Stimulated activated naive CD8-positive, alpha-beta T cell treated with anti-CD3 and anti-CD28 coated beads, Interleukin-15, amount 100 ng/mL, for 72 hours (primary cell): ENCODE measurements around the gene SYCE3.

Source experiments
- ATAC-seq: fragments of 150-1000 bp; cut with Tn5 transposase; 2 replicates; pipeline ENCODE4 v1.10.0; 2021; ENCODE audit warnings: mild to moderate bottlenecking, moderate library complexity
- DNase-seq, 2 donors: peaks; one replicate each; pipeline ENCODE4 v3.0.0; 2021 to 2022
- H3K27ac Mint-ChIP-seq, 2 donors: one replicate each; pipeline ENCODE4 v1.8.0; 2022; ENCODE audit warnings: mild to moderate bottlenecking in 2 of 2, mixed read lengths in 2 of 2, moderate library complexity in 2 of 2
- H3K27me3 Mint-ChIP-seq: one replicate; pipeline ENCODE4 v1.8.0; 2022; ENCODE audit warnings: mixed read lengths
- H3K4me1 Mint-ChIP-seq: one replicate; pipeline ENCODE4 v1.8.0; 2022; ENCODE audit warnings: mild to moderate bottlenecking, mixed read lengths
- H3K4me3 Mint-ChIP-seq, 2 donors: one replicate each; pipeline ENCODE4 v1.8.0; 2022; ENCODE audit warnings: mild to moderate bottlenecking in 2 of 2, mixed read lengths in 2 of 2, moderate library complexity in 1 of 2
- H3K9me3 Mint-ChIP-seq, 2 donors: one replicate each; pipeline ENCODE4 v1.8.0; 2022; ENCODE audit warnings: mixed read lengths in 2 of 2

Gene SYCE3

DNA sequence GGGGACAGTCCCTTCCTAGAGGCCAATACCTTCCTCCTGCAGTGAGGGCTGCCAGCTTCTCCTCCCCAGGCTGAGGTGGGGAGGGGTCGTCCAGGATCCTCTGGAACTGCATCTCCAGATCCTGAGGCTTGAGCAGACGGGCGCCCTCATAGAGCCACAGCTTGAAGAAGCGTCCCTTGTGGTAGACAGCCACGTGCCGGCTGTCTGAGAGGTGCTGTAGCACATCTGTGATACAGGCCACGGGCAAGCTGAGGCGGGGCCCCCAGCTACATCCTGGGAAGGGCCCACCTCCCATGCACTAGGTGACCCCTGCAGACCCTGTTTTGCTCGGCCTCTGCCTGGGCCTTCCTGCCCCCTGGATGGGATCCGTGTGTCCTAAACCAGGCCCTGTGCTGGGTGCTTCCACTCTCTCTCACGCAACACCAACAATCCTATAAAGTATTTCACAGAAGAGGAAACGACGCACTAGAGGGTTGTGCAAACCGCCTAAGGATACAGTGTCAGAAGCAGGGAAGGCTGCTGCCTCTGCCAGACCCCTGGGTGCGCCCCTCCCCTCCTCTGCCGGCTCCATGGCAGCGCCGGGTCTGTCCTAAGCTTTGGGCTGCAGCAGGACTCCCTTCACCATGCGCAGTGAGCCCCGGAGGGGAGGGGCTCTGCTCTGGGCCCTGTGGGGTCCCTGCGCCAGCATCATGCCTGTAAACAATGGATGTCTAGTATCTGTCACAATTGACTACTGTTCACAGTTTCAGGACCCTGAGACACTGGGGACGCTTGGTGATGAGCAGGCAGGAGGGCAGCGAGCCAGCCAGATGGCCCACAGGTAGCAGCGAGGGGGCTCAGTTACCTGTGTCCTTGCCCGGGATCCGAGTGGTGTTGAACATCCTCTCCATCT is 11.0 kb upstream of the SYCE3 start:
- peaks cover 10% of the 10 kb centered on the region for H3K4me1 Mint-ChIP-seq
- no peak overlapping the region for H3K4me3 Mint-ChIP-seq
- H3K9me3 Mint-ChIP-seq: no peaks in the 10 kb centered on the region

DNA sequence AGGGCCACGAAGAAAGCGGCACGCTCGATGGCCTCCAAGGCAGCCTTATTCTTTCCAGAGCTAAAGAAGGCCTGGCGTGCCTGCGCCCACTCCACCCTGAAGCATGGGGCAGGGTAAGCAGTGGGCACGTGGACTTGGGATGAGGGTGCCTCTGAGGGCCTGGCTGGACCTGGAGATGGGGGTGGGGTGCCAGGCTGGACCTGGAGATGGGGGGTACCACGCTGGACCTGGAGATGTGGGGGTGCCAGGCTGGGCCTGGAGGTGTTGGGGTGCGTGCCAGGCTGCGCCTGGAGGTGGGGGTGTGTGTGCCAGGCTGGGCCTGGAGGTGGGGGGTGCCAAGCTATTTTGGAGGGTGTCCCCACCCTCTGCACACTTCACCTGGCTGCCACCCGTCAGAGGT is 10.2 kb upstream of the SYCE3 start:
- ATAC-seq (peak; percentile 31), DNase-seq (no peak)
- H3K4me3 Mint-ChIP-seq: no peak overlapping the region
- H3K27me3 Mint-ChIP-seq: no peaks in the 10 kb centered on the region
- peaks cover 7% of the 10 kb centered on the region for H3K4me1 Mint-ChIP-seq
- H3K27ac Mint-ChIP-seq: peak overlapping the region in 1 of 2 donors; percentile 42
- no peaks in the 10 kb centered on the region for H3K9me3 Mint-ChIP-seq

More for the DNA sequence above, 11.0 kb upstream of the SYCE3 start:
- ATAC-seq (no peak), DNase-seq (no peak)
- Mint-ChIP-seq H3K27ac (peak overlapping the region in 1 of 2 donors; percentile 69), H3K27me3 (no peaks in the 10 kb centered on the region)

DNA sequence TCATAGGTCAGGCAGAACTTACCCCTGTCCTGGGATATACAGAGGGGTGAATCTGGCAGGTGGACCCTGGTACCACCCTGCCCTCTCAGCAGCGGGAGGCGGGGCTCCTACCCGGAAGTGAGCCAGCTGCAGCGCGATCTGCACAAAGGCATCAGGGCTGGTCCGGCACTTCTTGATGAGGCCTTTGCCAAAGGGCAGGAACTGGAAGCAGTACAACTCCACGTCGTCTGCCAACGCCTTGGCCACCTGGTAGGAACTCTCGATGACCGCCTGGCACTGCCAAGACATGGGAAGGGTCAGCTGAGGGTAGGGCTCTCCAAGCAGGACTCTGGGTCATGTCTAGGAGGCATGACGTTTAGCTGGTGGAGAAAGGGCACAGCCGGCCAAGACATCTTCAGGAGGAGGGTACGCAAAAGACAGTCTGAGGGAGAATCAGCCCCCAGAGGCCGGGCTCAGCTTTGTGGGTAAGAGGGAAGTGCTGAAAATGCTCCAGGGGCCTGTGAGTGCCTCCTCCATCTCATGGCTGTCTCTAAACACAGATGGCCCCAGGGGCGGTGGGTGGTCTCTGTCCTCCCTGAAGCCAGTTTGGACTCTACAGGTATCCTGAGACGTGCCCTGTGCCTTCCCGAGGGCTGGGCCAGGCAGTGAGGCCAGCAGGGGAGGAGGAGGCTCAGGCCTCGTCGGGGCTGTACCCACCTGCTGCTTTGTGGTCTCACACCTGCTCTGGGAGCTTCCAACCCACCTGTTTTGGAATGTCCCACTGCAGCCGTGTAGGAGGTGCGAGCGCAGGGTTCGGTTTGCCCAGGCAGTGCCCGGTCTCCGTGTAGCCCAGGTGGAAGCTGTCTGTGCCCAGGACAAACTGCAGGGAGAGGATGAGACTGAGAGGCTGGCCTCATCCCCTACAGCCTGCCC is 8.8 kb upstream of the SYCE3 start:
- Mint-ChIP-seq H3K27me3 (no peaks in the 10 kb centered on the region), H3K27ac (peak overlapping the region in 1 of 2 donors; percentile 31), H3K4me1 (no peaks in the 10 kb centered on the region), H3K4me3 (no peak overlapping the region), H3K9me3 (no peaks in the 10 kb centered on the region)
- no peak for DNase-seq
- no peak for ATAC-seq

DNA sequence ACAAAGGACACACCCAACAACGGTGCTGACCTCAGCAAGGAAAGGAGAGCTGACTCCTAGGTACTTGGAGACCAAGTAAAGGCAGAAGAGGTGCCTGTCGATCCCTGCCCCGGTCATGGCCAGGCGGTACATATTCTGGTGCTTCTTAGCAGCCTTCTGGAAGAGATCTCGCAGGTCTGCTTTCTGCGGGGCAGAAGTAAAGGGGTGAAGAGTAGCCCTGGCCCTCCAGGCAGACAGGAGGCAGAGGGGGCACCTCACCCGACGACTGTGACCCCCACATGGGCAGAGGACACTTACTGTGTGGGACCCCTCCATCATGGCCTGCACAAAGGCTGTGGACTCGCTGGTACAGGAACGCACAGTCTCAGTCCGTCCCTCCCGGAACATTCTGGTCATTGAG is 8.1 kb upstream of the SYCE3 start:
- ATAC-seq (no peak), DNase-seq (no peak)
- Mint-ChIP-seq H3K4me3 (no peak overlapping the region), H3K9me3 (no peaks in the 10 kb centered on the region), H3K27me3 (no peaks in the 10 kb centered on the region), H3K27ac (no peak overlapping the region), H3K4me1 (no peaks in the 10 kb centered on the region)

DNA sequence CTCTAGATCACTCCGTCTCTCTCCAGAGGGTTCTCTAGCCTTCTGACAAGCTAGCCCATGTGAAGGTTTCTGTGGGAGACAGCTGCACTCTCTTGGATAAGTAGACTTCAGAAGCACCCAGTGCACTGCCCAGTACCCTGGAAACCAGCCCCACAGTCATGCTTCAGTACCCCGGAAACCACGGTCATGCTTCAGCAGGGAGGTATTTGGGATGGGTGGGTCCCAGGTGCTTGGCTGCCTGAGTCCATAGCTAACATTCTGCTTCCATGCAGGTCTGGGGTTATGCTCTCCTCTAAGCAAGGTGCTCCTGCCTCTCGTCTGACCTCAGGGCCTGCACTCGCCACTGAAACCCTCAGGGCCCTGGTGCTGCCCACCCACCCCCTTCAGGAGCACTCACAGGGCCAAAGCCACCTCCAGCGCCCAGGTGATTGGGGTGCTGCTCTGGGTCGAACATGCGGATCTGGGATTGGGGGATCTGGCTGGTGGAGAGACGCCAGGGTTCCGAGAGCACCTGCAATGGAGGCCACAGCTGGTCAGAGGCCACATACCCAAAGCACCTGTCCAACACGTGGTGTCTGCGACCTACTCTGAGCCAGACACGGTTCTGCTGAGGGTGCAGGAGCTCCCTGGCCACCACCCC is 7.3 kb upstream of the SYCE3 start:
- H3K4me1 Mint-ChIP-seq: no peaks in the 10 kb centered on the region
- no peaks in the 10 kb centered on the region for H3K27me3 Mint-ChIP-seq
- no peaks in the 10 kb centered on the region for H3K9me3 Mint-ChIP-seq
- no peak for DNase-seq
- no peak overlapping the region for H3K27ac Mint-ChIP-seq
- ATAC-seq: no peak
- H3K4me3 Mint-ChIP-seq: no peak overlapping the region

DNA sequence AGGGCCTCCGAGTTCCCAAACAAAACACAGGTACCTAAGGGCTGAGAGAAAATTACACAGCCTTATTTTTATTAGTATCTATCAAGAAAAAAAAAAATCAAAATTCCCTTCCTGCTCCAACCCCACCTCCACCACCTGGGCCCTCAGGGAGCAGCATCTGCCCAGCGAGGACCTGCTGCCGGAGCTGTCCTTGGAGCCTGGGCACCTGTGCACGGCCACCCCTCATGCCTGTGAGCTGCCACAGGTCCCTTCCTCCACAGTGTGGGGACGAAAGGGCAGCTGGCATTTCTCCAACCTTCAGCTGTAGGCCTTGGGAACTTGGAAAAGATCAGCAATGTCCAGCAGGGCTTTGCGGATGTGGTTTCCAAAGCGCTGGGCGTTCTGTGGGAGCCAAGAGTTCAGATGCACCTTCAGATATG is 6.3 kb upstream of the SYCE3 start:
- Mint-ChIP-seq H3K9me3 (no peaks in the 10 kb centered on the region), H3K4me1 (no peaks in the 10 kb centered on the region), H3K27ac (no peak overlapping the region), H3K27me3 (no peaks in the 10 kb centered on the region), H3K4me3 (no peak overlapping the region)
- no peak for DNase-seq
- ATAC-seq: no peak

DNA sequence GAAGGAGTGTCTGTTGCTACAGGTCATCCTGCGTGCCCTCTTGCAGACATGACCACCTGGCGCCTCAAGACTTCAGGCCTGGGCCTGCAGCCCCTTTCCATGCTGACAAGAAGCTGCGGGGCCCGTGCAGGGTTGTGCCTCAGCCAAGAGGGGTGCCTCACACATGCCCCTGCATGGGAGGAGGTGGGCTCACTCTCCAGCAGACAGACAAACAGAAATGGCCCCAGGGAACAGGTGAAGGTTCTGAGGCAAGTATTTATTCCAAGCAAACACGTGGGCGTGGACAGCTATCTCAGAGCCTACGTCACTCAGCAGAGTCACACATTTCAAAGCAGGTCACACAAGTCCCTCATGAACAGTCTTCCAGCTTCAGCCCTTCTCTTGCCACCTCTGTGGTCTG is 5.9 kb upstream of the SYCE3 start:
- no peak overlapping the region for H3K27ac Mint-ChIP-seq
- ATAC-seq: no peak
- H3K4me3 Mint-ChIP-seq: no peak overlapping the region

DNA sequence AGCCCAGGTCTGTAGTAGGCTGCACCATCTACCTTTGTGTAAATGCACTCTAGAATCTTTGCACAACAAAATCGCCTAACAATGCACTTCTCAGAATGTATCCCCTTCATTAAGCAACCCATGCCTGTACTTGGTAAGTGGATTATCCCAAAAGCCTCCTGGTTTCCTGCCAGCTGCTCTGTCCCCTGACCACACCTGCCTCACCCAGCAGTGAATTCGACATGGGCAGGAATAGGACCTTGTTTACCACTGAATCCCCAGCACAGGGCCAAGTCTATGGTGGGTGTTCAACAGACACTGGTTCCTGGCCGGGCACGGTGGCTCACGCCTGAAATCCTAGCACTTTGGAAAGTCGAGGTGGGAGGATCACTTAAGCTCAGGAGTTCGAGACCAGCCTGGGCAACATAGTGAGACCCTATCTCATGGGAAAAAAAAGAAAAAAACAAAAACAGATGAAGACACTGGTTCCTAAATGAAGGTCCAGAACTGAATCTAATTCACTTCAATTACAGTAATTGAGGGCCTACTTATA is 5.1 kb upstream of the SYCE3 start:
- peak overlapping the region in 1 of 2 donors; percentile 68 for H3K27ac Mint-ChIP-seq
- no peaks in the 10 kb centered on the region for H3K9me3 Mint-ChIP-seq
- H3K4me1 Mint-ChIP-seq: peaks cover 10% of the 10 kb centered on the region
- DNase-seq (no peak), ATAC-seq (no peak)
- H3K4me3 Mint-ChIP-seq: no peak overlapping the region
- H3K27me3 Mint-ChIP-seq: peaks cover 8% of the 10 kb centered on the region

More for the DNA sequence above, 5.9 kb upstream of the SYCE3 start:
- no peak for DNase-seq
- H3K9me3 Mint-ChIP-seq: no peaks in the 10 kb centered on the region
- peaks cover 3% of the 10 kb centered on the region for H3K27me3 Mint-ChIP-seq
- peaks cover 1% of the 10 kb centered on the region for H3K4me1 Mint-ChIP-seq

DNA sequence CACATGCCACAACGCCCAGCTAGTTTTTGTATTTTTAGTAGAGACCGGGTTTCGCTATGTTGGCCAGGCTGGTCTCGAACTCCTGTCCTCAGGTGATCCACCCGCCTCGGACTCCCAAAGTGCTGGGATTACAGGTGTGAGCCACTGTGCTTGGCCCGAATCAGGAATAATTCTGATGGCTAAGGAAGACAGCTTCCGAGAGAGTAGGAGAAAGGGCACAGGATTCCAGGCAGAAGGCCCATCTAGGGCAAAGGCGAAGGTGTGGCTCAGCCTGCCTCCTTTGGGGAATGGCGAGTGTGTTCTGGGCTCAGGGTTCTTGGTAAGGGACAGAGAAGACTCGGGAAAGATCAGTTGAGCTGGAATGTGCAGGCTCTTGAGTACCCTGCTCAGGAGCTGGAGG is 1.6 kb upstream of the SYCE3 start:
- DNase-seq (no peak), ATAC-seq (no peak)
- peak overlapping the region in 1 of 2 donors; percentile 93 for H3K4me3 Mint-ChIP-seq
- H3K9me3 Mint-ChIP-seq: no peaks in the 10 kb centered on the region
- H3K27me3 Mint-ChIP-seq: peaks cover 8% of the 10 kb centered on the region
- H3K4me1 Mint-ChIP-seq: peaks cover 23% of the 10 kb centered on the region
- no peak overlapping the region for H3K27ac Mint-ChIP-seq

DNA sequence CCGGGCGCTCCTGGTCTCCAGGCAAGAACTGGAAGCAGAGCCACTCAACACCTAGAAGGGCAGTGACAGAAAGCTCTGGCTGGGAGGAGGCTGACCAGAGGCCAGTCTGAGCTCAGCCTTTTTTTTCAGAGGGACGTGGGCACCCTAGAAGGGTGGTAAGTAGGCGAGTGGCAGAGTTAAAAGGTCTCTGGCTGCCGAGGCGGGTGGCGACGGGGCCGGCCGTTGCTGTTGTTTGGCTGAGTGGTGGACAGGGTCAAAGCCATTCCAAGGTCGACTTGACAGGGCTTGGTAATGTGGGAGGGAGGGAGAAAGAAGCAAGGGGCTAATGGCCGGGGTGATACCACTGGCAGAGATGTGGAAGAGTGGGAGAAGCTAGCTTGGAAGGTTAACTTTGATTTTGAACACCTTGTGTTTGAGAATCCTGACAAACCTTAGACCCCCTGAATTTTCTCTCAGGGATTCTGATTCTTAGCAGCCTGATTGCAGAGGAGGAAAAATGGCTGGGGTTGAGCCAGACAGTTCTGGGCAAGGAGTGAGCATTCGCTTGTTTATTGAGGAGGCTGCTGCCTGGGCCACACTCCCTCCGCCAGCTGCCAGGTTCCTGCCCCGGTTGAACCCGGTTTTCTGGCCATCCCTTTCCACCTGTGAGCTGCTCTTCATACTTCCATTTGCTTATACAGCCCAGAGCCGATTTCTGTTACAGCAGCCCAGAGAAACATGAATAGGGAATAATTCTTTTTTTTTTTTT is 868 bp upstream of the SYCE3 start:
- peaks cover 8% of the 10 kb centered on the region for H3K27me3 Mint-ChIP-seq
- ATAC-seq: no peak

DNA sequence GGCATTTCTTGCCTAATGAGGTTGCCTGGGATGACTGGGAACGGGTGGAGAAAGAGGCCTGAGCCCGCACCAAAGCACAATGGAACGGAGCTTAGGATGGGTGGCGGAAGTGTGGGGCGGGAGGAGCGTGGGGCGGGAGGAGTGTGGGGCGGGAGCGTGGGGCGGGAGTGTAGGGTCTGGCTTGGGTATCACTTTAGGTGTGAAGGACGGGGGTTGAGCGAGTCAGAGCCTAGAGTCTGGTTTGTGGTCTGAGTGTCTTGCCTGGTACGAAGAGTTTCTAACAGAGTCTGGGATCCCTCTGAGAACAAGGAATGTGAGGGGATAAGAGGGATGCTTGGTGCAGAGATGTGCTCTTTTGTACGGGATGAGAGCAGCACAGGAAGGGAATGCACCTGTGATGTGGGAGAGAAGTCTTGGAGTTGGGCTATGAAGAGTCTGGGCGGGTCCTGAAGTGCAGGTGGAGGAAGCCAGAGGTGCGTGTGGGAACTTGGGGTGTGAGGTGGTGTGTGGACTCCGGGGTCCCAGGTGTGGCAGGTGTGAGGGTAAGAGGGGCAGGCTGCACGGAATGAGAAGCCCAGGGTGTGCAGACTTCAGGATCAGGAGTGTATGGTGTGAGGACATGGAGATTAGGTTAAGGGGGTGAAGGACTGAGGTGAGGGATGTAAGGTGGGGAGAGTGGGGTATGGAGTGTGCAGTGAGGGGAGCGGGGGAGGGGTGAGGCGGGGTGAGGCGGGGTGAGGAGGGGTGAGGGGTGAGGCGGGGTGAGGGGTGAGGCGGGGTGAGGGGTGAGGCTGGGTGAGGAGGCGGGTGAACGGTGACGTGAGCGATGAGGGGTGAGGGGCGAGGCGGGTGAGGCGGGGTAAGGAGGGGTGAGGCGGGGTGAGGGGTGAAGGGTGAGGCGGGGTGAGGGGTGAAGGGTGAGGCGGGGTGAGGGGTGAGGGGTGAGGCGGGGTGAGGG is 1.0 kb downstream of the SYCE3 start:
- Mint-ChIP-seq H3K4me3 (peak overlapping the region; percentile 72 to 73), H3K9me3 (no peaks in the 10 kb centered on the region), H3K4me1 (peaks cover 23% of the 10 kb centered on the region), H3K27ac (peak overlapping the region; percentile 50 to 77), H3K27me3 (peaks cover 8% of the 10 kb centered on the region)
- ATAC-seq (no peak), DNase-seq (no peak)

More for the DNA sequence above, 868 bp upstream of the SYCE3 start:
- peak overlapping the region; percentile 93 for H3K4me3 Mint-ChIP-seq
- H3K27ac Mint-ChIP-seq: peak overlapping the region; percentile 81 to 90
- H3K4me1 Mint-ChIP-seq: peaks cover 23% of the 10 kb centered on the region
- DNase-seq: no peak
- H3K9me3 Mint-ChIP-seq: no peaks in the 10 kb centered on the region

DNA sequence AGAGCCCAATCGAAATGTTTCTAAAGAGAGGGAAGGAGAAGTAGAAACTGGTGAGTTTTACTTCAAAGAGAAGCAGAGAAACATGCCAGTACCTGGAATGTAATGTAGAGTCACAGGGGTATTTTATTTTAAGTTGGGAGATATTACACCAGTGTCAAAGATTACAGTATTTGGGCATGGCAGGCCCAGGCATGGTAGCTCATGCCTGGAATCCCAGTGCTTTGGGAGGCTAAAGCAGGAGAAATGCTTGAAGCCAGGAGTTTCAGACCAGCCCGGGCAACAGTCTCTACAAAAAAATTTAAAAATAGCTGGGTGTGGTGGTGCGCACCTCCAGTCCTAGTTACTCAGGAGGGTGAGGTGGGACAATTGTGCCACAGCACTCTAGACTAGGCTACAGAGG is 2.7 kb downstream of the SYCE3 start:
- no peak for ATAC-seq

DNA sequence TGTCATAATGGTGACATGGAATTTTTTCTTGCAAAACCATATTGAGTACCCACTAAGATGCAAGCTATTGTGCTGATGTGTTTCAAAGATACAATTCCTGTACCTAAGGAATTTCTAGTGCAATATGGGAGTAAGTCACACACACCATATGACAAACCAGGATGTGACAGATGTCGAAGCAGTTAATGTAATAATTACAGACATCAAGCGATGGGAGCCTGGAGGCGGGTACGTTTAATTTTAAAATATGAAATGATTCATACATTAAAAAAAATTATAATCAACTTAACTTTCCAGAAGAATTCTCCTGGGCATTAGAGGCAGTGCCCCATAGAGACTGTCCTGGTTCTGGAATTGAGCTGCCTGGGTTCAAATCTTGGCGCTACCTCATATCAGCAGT is 6.0 kb downstream of the SYCE3 start:
- no peaks in the 10 kb centered on the region for H3K9me3 Mint-ChIP-seq
- no peak overlapping the region for H3K4me3 Mint-ChIP-seq
- DNase-seq (no peak), ATAC-seq (no peak)
- H3K27me3 Mint-ChIP-seq: no peaks in the 10 kb centered on the region
- peaks cover 10% of the 10 kb centered on the region for H3K4me1 Mint-ChIP-seq
- H3K27ac Mint-ChIP-seq: no peak overlapping the region

More for the DNA sequence above, 2.7 kb downstream of the SYCE3 start:
- Mint-ChIP-seq H3K4me1 (peaks cover 23% of the 10 kb centered on the region), H3K27me3 (peaks cover 8% of the 10 kb centered on the region), H3K9me3 (no peaks in the 10 kb centered on the region), H3K4me3 (no peak overlapping the region), H3K27ac (no peak overlapping the region)
- DNase-seq: no peak

DNA sequence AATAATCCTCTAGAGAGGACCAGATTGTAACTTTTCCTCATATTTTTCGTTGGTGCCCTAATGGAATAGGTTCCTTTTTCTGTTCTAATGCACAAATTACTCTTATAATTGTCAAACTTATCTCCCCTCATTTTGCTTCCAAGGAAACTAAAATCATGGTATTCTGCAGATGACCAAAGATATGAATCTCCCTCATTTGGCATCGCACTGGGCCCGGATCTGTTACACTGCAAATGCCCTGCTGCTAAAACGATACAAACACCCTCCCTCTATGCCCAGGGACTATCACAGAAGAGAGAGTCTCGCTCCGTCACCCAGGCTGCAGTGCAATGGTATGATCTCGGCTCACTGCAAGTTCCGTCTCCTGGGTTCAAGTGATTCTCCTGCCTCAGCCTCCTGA is 9.4 kb downstream of the SYCE3 start:
- DNase-seq (no peak), ATAC-seq (no peak)
- H3K4me1 Mint-ChIP-seq: peaks cover 22% of the 10 kb centered on the region
- no peaks in the 10 kb centered on the region for H3K9me3 Mint-ChIP-seq
- no peaks in the 10 kb centered on the region for H3K27me3 Mint-ChIP-seq
- H3K27ac Mint-ChIP-seq: no peak overlapping the region
- H3K4me3 Mint-ChIP-seq: no peak overlapping the region
